ENCODE data around the gene MAL.

MAL gene

GRCh38 chr2:95054016-95054415, 28.5 kb downstream of the MAL start:
- Histone ChIP-seq H3K9ac (ENCODE audit: low read depth, low read length) (no peak overlapping the region), H3K4me3 (ENCODE audit: low read length) (no peak overlapping the region), H3K4me1 (ENCODE audit: insufficient read depth, low read length) (no peaks in the 10 kb centered on the region), H3K36me3 (ENCODE audit: insufficient read depth, low read depth, low read length) (no peaks in the 10 kb centered on the region), H3K27ac (ENCODE audit: low read length) (no peak overlapping the region), H3K27me3 (ENCODE audit: insufficient read depth, low read length) (peaks cover 19% of the 10 kb centered on the region; the same call in 1 of the 2 replicates), H3K9me3 (ENCODE audit: insufficient read depth, low read depth, low read length) (no peaks in the 10 kb centered on the region)

- H3K27ac ChIP-seq (ENCODE audit: low read length), result no peak overlapping the region
- H3K27me3 ChIP-seq (ENCODE audit: insufficient read depth, low read length), result peaks cover 19% of the 10 kb centered on the region; the same call in 1 of the 2 replicates
- H3K4me3 ChIP-seq (ENCODE audit: low read length), result no peak overlapping the region
Measured at GRCh38 chr2:95055262-95055661, 29.8 kb downstream of the MAL start.

GRCh38 chr2:95056044-95056443, 30.5 kb downstream of the MAL start:
- H3K27me3 ChIP-seq (ENCODE audit: insufficient read depth, low read length), result peaks cover 19% of the 10 kb centered on the region; the same call in 1 of the 2 replicates
- H3K4me1 ChIP-seq (ENCODE audit: insufficient read depth, low read length), result no peaks in the 10 kb centered on the region
- no peak overlapping the region for H3K27ac ChIP-seq (ENCODE audit: low read length)
- H3K9me3 ChIP-seq (ENCODE audit: insufficient read depth, low read depth, low read length), result no peaks in the 10 kb centered on the region
- H3K4me3 ChIP-seq (ENCODE audit: low read length), result no peak overlapping the region
- no peak overlapping the region for H3K9ac ChIP-seq (ENCODE audit: low read depth, low read length)
- H3K36me3 ChIP-seq (ENCODE audit: insufficient read depth, low read depth, low read length), result no peaks in the 10 kb centered on the region

More at GRCh38 chr2:95055262-95055661, 29.8 kb downstream of the MAL start:
- Histone ChIP-seq H3K4me1 (ENCODE audit: insufficient read depth, low read length) (no peaks in the 10 kb centered on the region), H3K36me3 (ENCODE audit: insufficient read depth, low read depth, low read length) (no peaks in the 10 kb centered on the region), H3K9ac (ENCODE audit: low read depth, low read length) (no peak overlapping the region), H3K9me3 (ENCODE audit: insufficient read depth, low read depth, low read length) (no peaks in the 10 kb centered on the region)

- H3K4me3 ChIP-seq (ENCODE audit: low read length), result no peak overlapping the region
- peaks cover 24% of the 10 kb centered on the region; the same call in 1 of the 2 replicates for H3K27me3 ChIP-seq (ENCODE audit: insufficient read depth, low read length)
- no peaks in the 10 kb centered on the region for H3K4me1 ChIP-seq (ENCODE audit: insufficient read depth, low read length)
- no peaks in the 10 kb centered on the region for H3K9me3 ChIP-seq (ENCODE audit: insufficient read depth, low read depth, low read length)
- no peak overlapping the region for H3K9ac ChIP-seq (ENCODE audit: low read depth, low read length)
- H3K27ac ChIP-seq (ENCODE audit: low read length), result no peak overlapping the region
- H3K36me3 ChIP-seq (ENCODE audit: insufficient read depth, low read depth, low read length), result no peaks in the 10 kb centered on the region
Measured at GRCh38 chr2:95056461-95057459, 31.3 kb downstream of the MAL start.

GRCh38 chr2:95057535-95058370, 32.2 kb downstream of the MAL start:
- Histone ChIP-seq H3K9me3 (ENCODE audit: insufficient read depth, low read depth, low read length) (no peaks in the 10 kb centered on the region), H3K27me3 (ENCODE audit: insufficient read depth, low read length) (0 out of 2 replicates have a peak, but pooled peaks cover 17% of the 10 kb centered on the region)

GRCh38 chr2:95058466-95058988, 33.0 kb downstream of the MAL start:
- Histone ChIP-seq H3K4me1 (ENCODE audit: insufficient read depth, low read length) (peaks cover 7% of the 10 kb centered on the region; the same call in 1 of the 2 replicates), H3K4me3 (ENCODE audit: low read length) (no peak overlapping the region), H3K36me3 (ENCODE audit: insufficient read depth, low read depth, low read length) (no peaks in the 10 kb centered on the region), H3K9me3 (ENCODE audit: insufficient read depth, low read depth, low read length) (no peaks in the 10 kb centered on the region), H3K27me3 (ENCODE audit: insufficient read depth, low read length) (0 out of 2 replicates have a peak, but pooled peaks cover 17% of the 10 kb centered on the region), H3K27ac (ENCODE audit: low read length) (no peak overlapping the region), H3K9ac (ENCODE audit: low read depth, low read length) (no peak overlapping the region)

More at GRCh38 chr2:95057535-95058370, 32.2 kb downstream of the MAL start:
- Histone ChIP-seq H3K9ac (ENCODE audit: low read depth, low read length) (no peak overlapping the region), H3K4me1 (ENCODE audit: insufficient read depth, low read length) (peaks cover 6% of the 10 kb centered on the region; the same call in 1 of the 2 replicates), H3K27ac (ENCODE audit: low read length) (no peak overlapping the region), H3K4me3 (ENCODE audit: low read length) (no peak overlapping the region), H3K36me3 (ENCODE audit: insufficient read depth, low read depth, low read length) (no peaks in the 10 kb centered on the region)

GRCh38 chr2:95058989-95059641, 33.6 kb downstream of the MAL start:
- no peak overlapping the region for H3K27ac ChIP-seq (ENCODE audit: low read length)
- 0 out of 2 replicates have a peak, but pooled peaks cover 13% of the 10 kb centered on the region for H3K27me3 ChIP-seq (ENCODE audit: insufficient read depth, low read length)
- no peak overlapping the region for H3K4me3 ChIP-seq (ENCODE audit: low read length)
- H3K9ac ChIP-seq (ENCODE audit: low read depth, low read length), result no peak overlapping the region
- H3K4me1 ChIP-seq (ENCODE audit: insufficient read depth, low read length), result peaks cover 7% of the 10 kb centered on the region; the same call in 1 of the 2 replicates
- H3K36me3 ChIP-seq (ENCODE audit: insufficient read depth, low read depth, low read length), result no peaks in the 10 kb centered on the region
- no peaks in the 10 kb centered on the region for H3K9me3 ChIP-seq (ENCODE audit: insufficient read depth, low read depth, low read length)

GRCh38 chr2:95059656-95060370, 34.3 kb downstream of the MAL start:
- Histone ChIP-seq H3K9ac (ENCODE audit: low read depth, low read length) (no peak overlapping the region), H3K36me3 (ENCODE audit: insufficient read depth, low read depth, low read length) (no peaks in the 10 kb centered on the region), H3K27ac (ENCODE audit: low read length) (no peak overlapping the region), H3K9me3 (ENCODE audit: insufficient read depth, low read depth, low read length) (no peaks in the 10 kb centered on the region), H3K4me3 (ENCODE audit: low read length) (no peak overlapping the region), H3K4me1 (ENCODE audit: insufficient read depth, low read length) (peaks cover 7% of the 10 kb centered on the region; the same call in 1 of the 2 replicates), H3K27me3 (ENCODE audit: insufficient read depth, low read length) (0 out of 2 replicates have a peak, but pooled peaks cover 10% of the 10 kb centered on the region)

GRCh38 chr2:95060446-95061118, 35.1 kb downstream of the MAL start:
- H3K4me3 ChIP-seq (ENCODE audit: low read length), result no peak overlapping the region
- H3K27ac ChIP-seq (ENCODE audit: low read length), result no peak overlapping the region
- no peak overlapping the region for H3K9ac ChIP-seq (ENCODE audit: low read depth, low read length)
- 0 out of 2 replicates have a peak, but pooled peaks cover 8% of the 10 kb centered on the region for H3K27me3 ChIP-seq (ENCODE audit: insufficient read depth, low read length)
- peaks cover 7% of the 10 kb centered on the region; the same call in 1 of the 2 replicates for H3K4me1 ChIP-seq (ENCODE audit: insufficient read depth, low read length)
- no peaks in the 10 kb centered on the region for H3K36me3 ChIP-seq (ENCODE audit: insufficient read depth, low read depth, low read length)
- H3K9me3 ChIP-seq (ENCODE audit: insufficient read depth, low read depth, low read length), result no peaks in the 10 kb centered on the region

- Histone ChIP-seq H3K4me1 (ENCODE audit: insufficient read depth, low read length) (peaks cover 7% of the 10 kb centered on the region; the same call in 1 of the 2 replicates), H3K36me3 (ENCODE audit: insufficient read depth, low read depth, low read length) (no peaks in the 10 kb centered on the region), H3K9ac (ENCODE audit: low read depth, low read length) (no peak overlapping the region)
Measured at GRCh38 chr2:95061119-95061512, 35.6 kb downstream of the MAL start.

More at GRCh38 chr2:95061119-95061512, 35.6 kb downstream of the MAL start:
- Histone ChIP-seq H3K4me3 (ENCODE audit: low read length) (no peak overlapping the region), H3K27ac (ENCODE audit: low read length) (no peak overlapping the region), H3K27me3 (ENCODE audit: insufficient read depth, low read length) (0 out of 2 replicates have a peak, but pooled peaks cover 5% of the 10 kb centered on the region), H3K9me3 (ENCODE audit: insufficient read depth, low read depth, low read length) (no peaks in the 10 kb centered on the region)

Data from iPS-20b (cell line).